Upper lobe of left lung (tissue), 6 donors: Measurements from ENCODE around the gene EGLN2. TPM values are rescaled to one million over a fixed set of nuclear protein-coding genes. Genes with fewer than 3 reads are reported as not detected.
"Not testable (repeated sequence)": the region's sequence is repeated elsewhere in the genome, so short reads cannot be mapped to it uniquely, and the experiment has no call there.

Experiments used
- ATAC-seq, 2 donors: fragments of 200-7000 bp; cut with Tn5 transposase; one replicate each; pipeline ENCODE4 v1.9.1; 2022; ENCODE audit warnings: mild to moderate bottlenecking in 2 of 2, moderate library complexity in 2 of 2; ENCODE audit not compliant: low FRiP score in 2 of 2
- DNase-seq, 2 donors: peaks; one replicate each; pipeline ENCODE4 v3.0.0-alpha.2; 2019 to 2020
- H3K27ac ChIP-seq, 4 donors: fragments of 200-600 bp; sonication (generic); one replicate each; pipeline ENCODE4 v1.5.1; 2016 to 2019
- H3K27me3 ChIP-seq, 4 donors: fragments of 200-600 bp; sonication (generic); one replicate each; pipeline ENCODE4 v1.5.1; 2017 to 2019
- H3K36me3 ChIP-seq, 4 donors: fragments of 200-600 bp; sonication (generic); one replicate each; pipeline ENCODE4 v1.5.1; 2016 to 2019
- H3K4me1 ChIP-seq, 4 donors: fragments of 200-600 bp; sonication (generic); one replicate each; pipeline ENCODE4 v1.5.1; 2018 to 2019
- H3K4me3 ChIP-seq, 4 donors: fragments of 200-600 bp; sonication (generic); one replicate each; pipeline ENCODE4 v1.5.1; 2017 to 2019; ENCODE audit warnings: mild to moderate bottlenecking in 2 of 4, moderate library complexity in 1 of 4
- H3K9me3 ChIP-seq, 4 donors: fragments of 200-600 bp; sonication (generic); one replicate each; pipeline ENCODE4 v1.5.1; 2018 to 2019
- CTCF ChIP-seq, 6 experiments: fragments of 450-650 bp in 4 of 6; fragments of 200-600 bp in 2 of 6; sonication (generic) in 2 of 6; IDR thresholded peaks; one replicate each; pipeline ENCODE4 v1.5.1; 2016 to 2019; ENCODE audit warnings: antibody characterized with exemption in 6 of 6
- EP300 ChIP-seq, 4 donors: sonication (generic); formaldehyde crosslinking; IDR thresholded peaks; one replicate each; pipeline ENCODE4 v1.5.1; 2017; ENCODE audit warnings: antibody characterized with exemption in 4 of 4, control low read depth in 2 of 4
- POLR2A ChIP-seq, 4 donors: fragments of 450-650 bp; IDR thresholded peaks; one replicate each; pipeline ENCODE4 v1.5.1; 2016 to 2017; ENCODE audit warnings: antibody characterized with exemption in 4 of 4, mild to moderate bottlenecking in 2 of 4
- POLR2AphosphoS5 ChIP-seq, 2 donors: sonication (generic); formaldehyde crosslinking; IDR thresholded peaks; one replicate each; pipeline ENCODE4 v1.5.1; 2017; ENCODE audit warnings: antibody characterized with exemption in 2 of 2
- WGBS, 2 donors: methylation state at CpG; one replicate each; pipeline ENCODE4 v1.1.5; 2017 to 2018; 5-methylcytosine and 5-hydroxymethylcytosine counted together
- total RNA-seq, 6 donors: library from RNA; depleted of rRNA in 4 of 6; stranded (reverse); fragments of >200 nt in 4 of 6; gene quantifications; one replicate each; pipeline versions ENCODE4 v1.1.0 to v1.2.1, GENCODE V29; 2016 to 2021
- donor health status: DM: no; HTN: no; CAD: no; lungs with moderate emphysema.
- donor health status: DM: no; HTN: yes; CAD: no; lungs with severe emphysema.

Gene EGLN2
- total RNA-seq, 6 donors from 2014 or later, result 170 to 353 (median 211) TPM

DNA sequence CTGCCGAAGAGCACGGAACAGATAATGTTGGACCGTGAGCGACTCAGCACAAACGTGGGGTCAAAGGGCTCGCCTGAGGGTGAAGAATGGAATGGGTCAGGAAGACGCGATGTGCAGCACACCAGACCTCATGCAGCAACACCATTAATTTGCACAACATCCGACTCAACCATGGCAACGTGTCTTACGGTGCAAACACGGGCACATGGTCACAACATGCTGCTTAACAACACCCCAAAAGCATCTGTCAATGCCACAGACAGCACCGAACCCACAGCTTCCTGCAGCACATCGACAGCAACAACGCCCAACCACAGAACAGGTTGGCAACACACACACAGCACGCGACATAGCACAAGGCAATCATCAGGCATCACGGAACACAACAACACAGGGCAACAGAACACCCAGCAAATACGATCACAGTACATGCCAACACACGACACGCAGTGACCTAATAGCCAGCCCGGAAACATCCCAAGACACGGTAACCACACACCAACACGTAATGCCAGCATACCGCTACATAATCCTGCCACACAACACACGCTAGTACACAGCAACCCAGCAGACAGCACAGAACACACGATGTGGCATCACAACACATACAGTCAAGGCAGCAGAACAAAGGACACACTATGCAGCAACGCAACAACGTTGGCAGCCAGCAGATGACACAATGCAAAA is 27.9 kb downstream of the EGLN2 start:
- Histone ChIP-seq H3K4me1 (peaks cover 12 to 26% (median 20%) of the 10 kb centered on the region in 4 donors), H3K36me3 (peaks cover 0 to 15% (median 6%) of the 10 kb centered on the region in 4 donors)
- H3K27ac ChIP-seq, DNase-seq, H3K4me3 ChIP-seq, H3K27me3 ChIP-seq, H3K9me3 ChIP-seq: not testable (repeated sequence)
- TF ChIP-seq POLR2AphosphoS5 (IDR thresholded peaks at IDR 0.05), result peak in 1 of 2 donors; percentile 26
- WGBS, 2 donors, result 81 to 89% methylated on average over 29 of the region's 29 CpGs
- ATAC-seq, result peak in 1 of 2 donors; percentile 7

- DNase-seq (no peak), ATAC-seq (no peak)
Measured at GRCh38 chr19:40827386-40828247, 28.6 kb downstream of the EGLN2 start.

GRCh38 chr19:40829205-40829604 is 30.2 kb downstream of the EGLN2 start:
- H3K27ac ChIP-seq, result no peak overlapping the region
- TF ChIP-seq POLR2A (IDR thresholded peaks at IDR 0.05) (no peak), CTCF (IDR thresholded peaks at IDR 0.05) (no peak), POLR2AphosphoS5 (IDR thresholded peaks at IDR 0.05) (no peak), EP300 (IDR thresholded peaks at IDR 0.05) (no peak)
- no peaks in the 10 kb centered on the region for H3K27me3 ChIP-seq
- H3K36me3 ChIP-seq, result peaks cover 0 to 15% (median 6%) of the 10 kb centered on the region in 4 donors
- ATAC-seq (no peak), DNase-seq (no peak)
- no peak overlapping the region for H3K4me3 ChIP-seq
- H3K4me1 ChIP-seq, result peaks cover 6 to 9% (median 7%) of the 10 kb centered on the region in 4 donors
- H3K9me3 ChIP-seq, result no peaks in the 10 kb centered on the region

More at GRCh38 chr19:40827386-40828247, 28.6 kb downstream of the EGLN2 start:
- Histone ChIP-seq H3K27ac (no peak overlapping the region), H3K36me3 (peaks cover 0 to 15% (median 6%) of the 10 kb centered on the region in 4 donors), H3K4me1 (peaks cover 15 to 25% (median 18%) of the 10 kb centered on the region in 4 donors), H3K9me3 (no peaks in the 10 kb centered on the region), H3K27me3 (no peaks in the 10 kb centered on the region), H3K4me3 (no peak overlapping the region)
- 96 to 97% methylated on average over 22 of the region's 22 CpGs for WGBS, 2 donors
- TF ChIP-seq EP300 (IDR thresholded peaks at IDR 0.05), result no peak
- TF ChIP-seq CTCF (IDR thresholded peaks at IDR 0.05), result no peak
- no peak for TF ChIP-seq POLR2AphosphoS5 (IDR thresholded peaks at IDR 0.05)
- TF ChIP-seq POLR2A (IDR thresholded peaks at IDR 0.05), result no peak

- ATAC-seq, result not testable (repeated sequence)
- 95 to 96% methylated on average over 16 of the region's 16 CpGs for WGBS, 2 donors
Measured at GRCh38 chr19:40830741-40831140, 31.8 kb downstream of the EGLN2 start.

GRCh38 chr19:40831502-40832430 is 32.8 kb downstream of the EGLN2 start:
- Histone ChIP-seq H3K27me3 (no peaks in the 10 kb centered on the region), H3K4me3 (no peak overlapping the region), H3K4me1 (peaks cover under 1 to 7% (median 6%) of the 10 kb centered on the region in 4 donors), H3K9me3 (no peaks in the 10 kb centered on the region), H3K36me3 (peaks cover 0 to 12% (median 5%) of the 10 kb centered on the region in 4 donors), H3K27ac (peak overlapping the region in 2 of 4 donors; percentile 63 to 68)
- ATAC-seq (peak; percentile 78 to 86), DNase-seq (peak in 1 of 2 donors; percentile 74)
- WGBS, 2 donors, result 58 to 77% methylated on average over 7 of the region's 7 CpGs
- TF ChIP-seq POLR2A (IDR thresholded peaks at IDR 0.05) (no peak), EP300 (IDR thresholded peaks at IDR 0.05) (peak in 2 of 4 donors; percentile 9 to 71), CTCF (IDR thresholded peaks at IDR 0.05) (no peak), POLR2AphosphoS5 (IDR thresholded peaks at IDR 0.05) (peak in 1 of 2 donors; percentile 17)

More at GRCh38 chr19:40830741-40831140, 31.8 kb downstream of the EGLN2 start:
- DNase-seq, result peak in 1 of 2 donors; percentile 47
- not testable (repeated sequence) for H3K9me3 ChIP-seq, H3K27ac ChIP-seq, H3K27me3 ChIP-seq, H3K4me3 ChIP-seq, H3K4me1 ChIP-seq
- H3K36me3 ChIP-seq, result peaks cover 0 to 15% (median 6%) of the 10 kb centered on the region in 4 donors

DNA sequence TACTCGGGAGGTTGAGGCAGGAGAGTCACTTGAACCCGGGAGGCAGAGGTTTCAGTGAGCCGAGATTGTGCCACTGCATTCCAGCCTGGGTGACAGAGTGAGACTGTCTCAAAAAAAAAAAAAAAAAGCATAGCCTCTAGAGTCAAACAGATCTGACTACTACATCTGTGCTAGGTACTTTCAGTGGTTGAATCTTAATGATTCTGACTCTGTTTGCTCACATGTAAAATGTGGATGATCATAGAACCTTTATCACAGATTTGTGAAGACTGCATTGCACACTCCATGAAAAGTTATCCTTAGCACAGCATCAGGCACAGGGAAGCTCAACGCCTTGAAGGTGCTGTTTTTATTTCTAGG is 33.4 kb downstream of the EGLN2 start:
- not testable (repeated sequence) for H3K4me3 ChIP-seq, DNase-seq, H3K36me3 ChIP-seq, H3K4me1 ChIP-seq, H3K9me3 ChIP-seq, H3K27me3 ChIP-seq, ATAC-seq
- 57 to 76% methylated on average over 4 of the region's 4 CpGs for WGBS, 2 donors
- peak overlapping the region in 2 of 4 donors; percentile 63 to 68 for H3K27ac ChIP-seq

DNA sequence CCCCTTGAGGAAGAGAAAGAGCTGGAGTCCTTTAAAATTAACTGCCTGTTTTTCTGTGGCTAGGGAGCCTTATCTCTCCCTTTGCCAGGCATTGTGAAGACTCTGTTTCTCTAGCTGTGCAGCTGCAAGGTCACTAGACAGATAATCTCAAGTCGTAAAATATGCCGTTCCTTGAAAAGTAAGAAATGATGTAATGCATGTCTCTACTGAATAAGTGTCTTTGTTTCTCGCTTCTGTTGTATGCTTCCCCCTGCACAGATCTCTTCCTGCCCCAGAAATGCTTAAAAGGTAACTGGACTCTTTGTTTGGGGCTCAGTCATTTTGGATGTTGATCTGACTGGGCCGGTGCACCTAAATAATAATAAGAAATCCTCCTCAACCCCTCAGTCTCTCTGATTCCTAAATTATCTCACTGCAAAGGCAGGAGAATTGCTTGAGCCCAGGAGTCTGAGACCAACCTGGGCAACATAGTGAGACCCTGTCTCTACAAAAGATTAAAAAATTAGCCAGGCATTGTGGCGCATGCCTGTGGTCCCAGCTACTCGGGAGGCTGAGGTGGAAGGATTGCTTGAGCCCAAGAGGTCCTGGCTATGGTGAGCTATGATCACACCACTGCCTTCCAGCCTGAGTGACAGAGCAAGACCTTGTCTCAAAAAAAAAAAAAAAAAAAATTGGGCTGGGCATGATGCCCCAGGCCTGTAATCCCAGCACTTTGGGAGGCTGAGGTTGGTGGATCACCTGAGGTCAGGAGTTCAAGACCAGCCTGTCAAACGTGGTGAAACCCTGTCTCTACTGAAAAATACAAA is 34.9 kb downstream of the EGLN2 start:
- H3K9me3 ChIP-seq, H3K27ac ChIP-seq, ATAC-seq, H3K4me1 ChIP-seq, H3K27me3 ChIP-seq, H3K4me3 ChIP-seq, DNase-seq, H3K36me3 ChIP-seq: not testable (repeated sequence)
- WGBS, 2 donors, result 52 to 54% methylated on average over 7 of the region's 7 CpGs
